ENCODE measurements around the gene CPNE1.

CPNE1 gene

GRCh38 chr20:35680452-35681183 lies 15.9 kb upstream of the CPNE1 start:
- CTCF ChIA-PET: no interaction called here
- DNase-seq: no peak
- no peak overlapping the region for H3K4me3 Mint-ChIP-seq
- no peak overlapping the region for H3K27ac Mint-ChIP-seq
- H3K36me3 Mint-ChIP-seq: peaks cover 13% of the 10 kb centered on the region
- no peaks in the 10 kb centered on the region for H3K9me3 Mint-ChIP-seq
- H3K4me1 Mint-ChIP-seq: no peaks in the 10 kb centered on the region
- no peaks in the 10 kb centered on the region for H3K27me3 Mint-ChIP-seq

GRCh38 chr20:35674921-35675320 lies 10.2 kb upstream of the CPNE1 start:
- Mint-ChIP-seq H3K36me3 (peaks cover 33% of the 10 kb centered on the region), H3K27ac (no peak overlapping the region), H3K27me3 (no peaks in the 10 kb centered on the region), H3K4me1 (no peaks in the 10 kb centered on the region), H3K4me3 (no peak overlapping the region), H3K9me3 (no peaks in the 10 kb centered on the region)
- no peak for DNase-seq
- CTCF ChIA-PET: interaction anchor here (0.8 to 1.0 kb wide), 2 partner anchors 8 to 44 kb away, joined by 3 read pairs; no protein-coding TSS in a partner anchor

- peak overlapping the region; percentile 7 for H3K27ac Mint-ChIP-seq
- CTCF ChIA-PET: no interaction called here
- H3K36me3 Mint-ChIP-seq: peaks cover 40% of the 10 kb centered on the region
Measured at GRCh38 chr20:35673884-35674283, 9.2 kb upstream of the CPNE1 start.

GRCh38 chr20:35669681-35670080 lies 5.0 kb upstream of the CPNE1 start:
- H3K9me3 Mint-ChIP-seq: no peaks in the 10 kb centered on the region
- no peaks in the 10 kb centered on the region for H3K27me3 Mint-ChIP-seq
- H3K4me1 Mint-ChIP-seq: peaks cover 4% of the 10 kb centered on the region
- no peak overlapping the region for H3K4me3 Mint-ChIP-seq
- peaks cover 38% of the 10 kb centered on the region for H3K36me3 Mint-ChIP-seq
- DNase-seq: no peak
- CTCF ChIA-PET: interaction anchor here (0.6 kb wide), 1 partner anchor 1365 kb away, joined by 3 read pairs; no protein-coding TSS in a partner anchor
- no peak overlapping the region for H3K27ac Mint-ChIP-seq

More at GRCh38 chr20:35673884-35674283, 9.2 kb upstream of the CPNE1 start:
- no peaks in the 10 kb centered on the region for H3K9me3 Mint-ChIP-seq
- no peaks in the 10 kb centered on the region for H3K4me1 Mint-ChIP-seq
- H3K27me3 Mint-ChIP-seq: no peaks in the 10 kb centered on the region
- no peak overlapping the region for H3K4me3 Mint-ChIP-seq
- no peak for DNase-seq

GRCh38 chr20:35669221-35669620 lies 4.5 kb upstream of the CPNE1 start:
- no peak overlapping the region for H3K27ac Mint-ChIP-seq

GRCh38 chr20:35665949-35666288 lies 1.2 kb upstream of the CPNE1 start:
- peaks cover 37% of the 10 kb centered on the region for H3K36me3 Mint-ChIP-seq
- no peaks in the 10 kb centered on the region for H3K27me3 Mint-ChIP-seq
- DNase-seq: no peak
- no peaks in the 10 kb centered on the region for H3K9me3 Mint-ChIP-seq
- peak overlapping the region; percentile 75 for H3K27ac Mint-ChIP-seq
- H3K4me3 Mint-ChIP-seq: peak overlapping the region; percentile 31
- CTCF ChIA-PET: interaction anchor here (0.7 to 0.9 kb wide), 3 partner anchors 15 to 44 kb away, joined by 3 to 4 read pairs (median 4); no protein-coding TSS in a partner anchor
- H3K4me1 Mint-ChIP-seq: peaks cover 30% of the 10 kb centered on the region

More at GRCh38 chr20:35669221-35669620, 4.5 kb upstream of the CPNE1 start:
- no peak overlapping the region for H3K4me3 Mint-ChIP-seq
- peaks cover 4% of the 10 kb centered on the region for H3K4me1 Mint-ChIP-seq
- peaks cover 38% of the 10 kb centered on the region for H3K36me3 Mint-ChIP-seq
- no peaks in the 10 kb centered on the region for H3K27me3 Mint-ChIP-seq
- no peak for DNase-seq
- CTCF ChIA-PET: no interaction called here
- H3K9me3 Mint-ChIP-seq: no peaks in the 10 kb centered on the region

- CTCF ChIA-PET: interaction anchor here (0.6 to 1.4 kb wide), 5 partner anchors 44 to 290 kb away, joined by 3 to 8 read pairs (median 4); partner anchors contain the start of gene SCAND1
- H3K4me1 Mint-ChIP-seq: peaks cover 51% of the 10 kb centered on the region
- no peaks in the 10 kb centered on the region for H3K27me3 Mint-ChIP-seq
- DNase-seq: peak; percentile 82
- peaks cover 30% of the 10 kb centered on the region for H3K36me3 Mint-ChIP-seq
- no peaks in the 10 kb centered on the region for H3K9me3 Mint-ChIP-seq
- peak overlapping the region; percentile 91 for H3K4me3 Mint-ChIP-seq
- peak overlapping the region; percentile 99 for H3K27ac Mint-ChIP-seq
Measured at GRCh38 chr20:35663516-35664465, 909 bp downstream of the CPNE1 start.

GRCh38 chr20:35662551-35662950 lies 2.1 kb downstream of the CPNE1 start:
- no peak for DNase-seq
- Mint-ChIP-seq H3K4me1 (peaks cover 61% of the 10 kb centered on the region), H3K36me3 (peaks cover 29% of the 10 kb centered on the region), H3K4me3 (peak overlapping the region; percentile 91), H3K27ac (peak overlapping the region; percentile 99), H3K9me3 (no peaks in the 10 kb centered on the region), H3K27me3 (no peaks in the 10 kb centered on the region)
- CTCF ChIA-PET: interaction anchor here (2.1 kb wide), 1 partner anchor 43 kb away, joined by 9 read pairs; no protein-coding TSS in a partner anchor

GRCh38 chr20:35661908-35662307 lies 2.8 kb downstream of the CPNE1 start:
- no peaks in the 10 kb centered on the region for H3K9me3 Mint-ChIP-seq
- DNase-seq: no peak
- H3K27me3 Mint-ChIP-seq: no peaks in the 10 kb centered on the region
- peak overlapping the region; percentile 99 for H3K27ac Mint-ChIP-seq
- H3K4me3 Mint-ChIP-seq: peak overlapping the region; percentile 91
- peaks cover 68% of the 10 kb centered on the region for H3K4me1 Mint-ChIP-seq
- peaks cover 33% of the 10 kb centered on the region for H3K36me3 Mint-ChIP-seq
- CTCF ChIA-PET: interaction anchor here (2.1 kb wide), 1 partner anchor 43 kb away, joined by 9 read pairs; no protein-coding TSS in a partner anchor

GRCh38 chr20:35661053-35661452 lies 3.6 kb downstream of the CPNE1 start:
- H3K27ac Mint-ChIP-seq: peak overlapping the region; percentile 99
- H3K36me3 Mint-ChIP-seq: peaks cover 36% of the 10 kb centered on the region
- no peaks in the 10 kb centered on the region for H3K9me3 Mint-ChIP-seq
- H3K4me3 Mint-ChIP-seq: peak overlapping the region; percentile 91
- H3K27me3 Mint-ChIP-seq: no peaks in the 10 kb centered on the region
- CTCF ChIA-PET: interaction anchor here (1.7 to 2.1 kb wide), 2 partner anchors 42 to 197 kb away, joined by 4 to 9 read pairs; no protein-coding TSS in a partner anchor
- H3K4me1 Mint-ChIP-seq: peaks cover 68% of the 10 kb centered on the region
- no peak for DNase-seq

GRCh38 chr20:35660122-35660937 lies 4.4 kb downstream of the CPNE1 start:
- H3K27me3 Mint-ChIP-seq: no peaks in the 10 kb centered on the region
- DNase-seq: no peak
- CTCF ChIA-PET: interaction anchor here (1.7 to 2.1 kb wide), 2 partner anchors 41 to 197 kb away, joined by 4 to 9 read pairs; no protein-coding TSS in a partner anchor
- peaks cover 68% of the 10 kb centered on the region for H3K4me1 Mint-ChIP-seq
- peak overlapping the region; percentile 91 for H3K4me3 Mint-ChIP-seq
- H3K27ac Mint-ChIP-seq: peak overlapping the region; percentile 99
- H3K36me3 Mint-ChIP-seq: peaks cover 36% of the 10 kb centered on the region
- H3K9me3 Mint-ChIP-seq: no peaks in the 10 kb centered on the region

GRCh38 chr20:35657271-35657670 lies 7.4 kb downstream of the CPNE1 start:
- Mint-ChIP-seq H3K9me3 (no peaks in the 10 kb centered on the region), H3K4me3 (no peak overlapping the region), H3K27me3 (no peaks in the 10 kb centered on the region), H3K27ac (peak overlapping the region; percentile 65), H3K4me1 (peaks cover 54% of the 10 kb centered on the region), H3K36me3 (peaks cover 29% of the 10 kb centered on the region)
- DNase-seq: no peak
- CTCF ChIA-PET: interaction anchor here (0.7 kb wide), 1 partner anchor 15 kb away, joined by 3 read pairs; no protein-coding TSS in a partner anchor

GRCh38 chr20:35654415-35654814 lies 10.3 kb downstream of the CPNE1 start:
- CTCF ChIA-PET: no interaction called here
- peaks cover 40% of the 10 kb centered on the region for H3K4me1 Mint-ChIP-seq

More at GRCh38 chr20:35654415-35654814, 10.3 kb downstream of the CPNE1 start:
- Mint-ChIP-seq H3K4me3 (no peak overlapping the region), H3K9me3 (no peaks in the 10 kb centered on the region), H3K27ac (no peak overlapping the region), H3K36me3 (peaks cover 34% of the 10 kb centered on the region), H3K27me3 (no peaks in the 10 kb centered on the region)
- no peak for DNase-seq
